SK-N-SH treated with all-trans-retinoic acid at 6 μM for 48 hours (cell line): ENCODE results near the gene RABGAP1.

Source experiments
- ARNTL ChIP-seq: fragments of 450-650 bp; formaldehyde crosslinking; IDR thresholded peaks from 2 replicates; pipeline ENCODE4 v1.5.0; 2020; ENCODE audit warnings: low read depth, mild to moderate bottlenecking, moderate library complexity, borderline replicate concordance
- OSR1 ChIP-seq: fragments of 250-450 bp; sonication (Bioruptor Pico); IDR thresholded peaks from 2 replicates; pipeline ENCODE4 v1.8.0; 2022; ENCODE audit warnings: moderate library complexity, mild to moderate bottlenecking, inconsistent platforms

GRCh38 chr9:122991370-122991830 lies 50.6 kb downstream of the RABGAP1 start:
- no peak for TF ChIP-seq OSR1 (CRISPR knock-in tag)
- TF ChIP-seq ARNTL: no peak
